ENCODE measurements around the gene C1orf141. TPM values are rescaled to one million over a fixed set of nuclear protein-coding genes. Genes with fewer than 3 reads are reported as not detected.

C1orf141 gene
- total and polyA plus RNA-seq, 2 donors (not counting 1 experiment from before 2014, with no cell fraction given) = not detected

- Histone ChIP-seq H3K36me3 (replicated peaks in 1 of 2; ENCODE audit: control extremely low read depth in 1 of 2, control insufficient read depth in 1 of 2, extremely low read depth in 1 of 2, insufficient read depth in 2 of 2, low read length in 1 of 2) (no peaks in the 10 kb centered on the region), H3K27me3 (replicated peaks in 1 of 4; ENCODE audit: control extremely low read depth in 1 of 4, control insufficient read depth in 3 of 4, insufficient read depth in 4 of 4, low read length in 3 of 4) (peaks cover 0 to 10% (median 2%) of the 10 kb centered on the region in 4 experiments), H3K9me3 (ENCODE audit: control extremely low read depth in 1 of 3, control insufficient read depth in 2 of 3, insufficient read depth in 1 of 3, low read length in 2 of 3) (peaks cover 0 to 4% (median 0%) of the 10 kb centered on the region in 3 donors), H3K79me2 (ENCODE audit: control insufficient read depth, insufficient read depth, low read length) (no peaks in the 10 kb centered on the region), H3K9ac (ENCODE audit: low read length) (no peak overlapping the region), H3K4me1 (ENCODE audit: control insufficient read depth in 2 of 2, insufficient read depth in 2 of 2, low read length in 2 of 2) (peaks cover 6 to 8% of the 10 kb centered on the region in 2 donors), H3K4me3 (ENCODE audit: control extremely low read depth in 1 of 5, extremely low read depth in 1 of 5, insufficient read depth in 1 of 5, low read depth in 2 of 5, low read length in 4 of 5) (no peak overlapping the region), H2AFZ (ENCODE audit: insufficient read depth, low read depth, low read length, poor library complexity, severe bottlenecking) (no peak overlapping the region), H4K20me1 (ENCODE audit: control insufficient read depth, insufficient read depth, low read length, poor library complexity, severe bottlenecking) (no peaks in the 10 kb centered on the region), H3K27ac (ENCODE audit: low read length in 2 of 2) (no peak overlapping the region), H3K4me2 (replicated peaks; ENCODE audit: low read depth, low read length, poor library complexity, severe bottlenecking) (no peak overlapping the region)
- H3K4me1 Mint-ChIP-seq = peaks cover 6% of the 10 kb centered on the region
- TF ChIP-seq EZH2 (IDR thresholded peaks at IDR 0.05; ENCODE audit: borderline replicate concordance, insufficient read depth, low read depth, low read length, poor library complexity, severe bottlenecking) (no peak), CTCF (IDR thresholded peaks at IDR 0.05) (no peak)
- ATAC-seq (ENCODE audit: low read depth) (no peak), DNase-seq (no peak)
- H3K9me3 Mint-ChIP-seq (ENCODE audit: insufficient read depth) = no peaks in the 10 kb centered on the region
- ChIA-PET POLR2A (no interaction called here), CTCF (no interaction called here)
- H3K27ac Mint-ChIP-seq = no peak overlapping the region
- 100% methylated on average over 1 of the region's 2 CpGs for WGBS (ENCODE audit: insufficient coverage)
- H3K4me3 Mint-ChIP-seq = no peak overlapping the region
- intact Hi-C loops (cut with micrococcal nuclease) = no loop called here
- peaks cover 3% of the 10 kb centered on the region for H3K27me3 Mint-ChIP-seq
Observed at GRCh38 chr1:67133177-67133576, 1.6 kb downstream of the C1orf141 start.

- no peaks in the 10 kb centered on the region for H4K20me1 ChIP-seq (ENCODE audit: control insufficient read depth, insufficient read depth, low read length, poor library complexity, severe bottlenecking)
- H3K9ac ChIP-seq (ENCODE audit: low read length) = no peak overlapping the region
- H3K27me3 ChIP-seq (replicated peaks in 1 of 4; ENCODE audit: control extremely low read depth in 1 of 4, control insufficient read depth in 3 of 4, insufficient read depth in 4 of 4, low read length in 3 of 4) = peaks cover 0 to 10% (median 2%) of the 10 kb centered on the region in 4 experiments
- no peak overlapping the region for H3K4me2 ChIP-seq (replicated peaks; ENCODE audit: low read depth, low read length, poor library complexity, severe bottlenecking)
- TF ChIP-seq EZH2 (IDR thresholded peaks at IDR 0.05; ENCODE audit: borderline replicate concordance, insufficient read depth, low read depth, low read length, poor library complexity, severe bottlenecking) (no peak), CTCF (IDR thresholded peaks at IDR 0.05) (no peak)
- H3K27ac ChIP-seq (ENCODE audit: low read length in 2 of 2) = no peak overlapping the region
- ChIA-PET POLR2A (no interaction called here), CTCF (no interaction called here)
- ATAC-seq (ENCODE audit: low read depth) (no peak), DNase-seq (no peak)
- H3K27me3 Mint-ChIP-seq = peaks cover 3% of the 10 kb centered on the region
- H3K4me1 ChIP-seq (ENCODE audit: control insufficient read depth in 2 of 2, insufficient read depth in 2 of 2, low read length in 2 of 2) = peaks cover 6 to 8% of the 10 kb centered on the region in 2 donors
- no peaks in the 10 kb centered on the region for H3K36me3 ChIP-seq (replicated peaks in 1 of 2; ENCODE audit: control extremely low read depth in 1 of 2, control insufficient read depth in 1 of 2, extremely low read depth in 1 of 2, insufficient read depth in 2 of 2, low read length in 1 of 2)
- no peak overlapping the region for H3K27ac Mint-ChIP-seq
- no CpG with 5 or more reads among the region's 2 CpGs for WGBS (ENCODE audit: insufficient coverage)
- no peaks in the 10 kb centered on the region for H3K9me3 Mint-ChIP-seq (ENCODE audit: insufficient read depth)
- no peak overlapping the region for H3K4me3 Mint-ChIP-seq
- no peaks in the 10 kb centered on the region for H3K79me2 ChIP-seq (ENCODE audit: control insufficient read depth, insufficient read depth, low read length)
- H3K9me3 ChIP-seq (ENCODE audit: control extremely low read depth in 1 of 3, control insufficient read depth in 2 of 3, insufficient read depth in 1 of 3, low read length in 2 of 3) = peaks cover 0 to 4% (median 0%) of the 10 kb centered on the region in 3 donors
- H2AFZ ChIP-seq (ENCODE audit: insufficient read depth, low read depth, low read length, poor library complexity, severe bottlenecking) = no peak overlapping the region
- peaks cover 6% of the 10 kb centered on the region for H3K4me1 Mint-ChIP-seq
- no peak overlapping the region for H3K4me3 ChIP-seq (ENCODE audit: control extremely low read depth in 1 of 5, extremely low read depth in 1 of 5, insufficient read depth in 1 of 5, low read depth in 2 of 5, low read length in 4 of 5)
- intact Hi-C loops (cut with micrococcal nuclease) = no loop called here
Observed at GRCh38 chr1:67130673-67131072, 4.1 kb downstream of the C1orf141 start.

Data from B cell (primary cell).